GM12878 (cell line): ENCODE results near the gene WNT9B. TPM values are rescaled to one million over a fixed set of nuclear protein-coding genes. Genes with fewer than 3 reads are reported as not detected.

ENCODE experiments used
- polyA plus RNA-seq, 11 experiments: library from polyadenylated mRNA; depleted of rRNA in 4 of 11; unstranded in 6 of 11; stranded (reverse) in 5 of 11; fragments of >200 nt; fragmentation: Nextera tagmentation in 4 of 11; fragmentation: Illumina TruSeq in 1 of 11; extraction: Ambion mirVana in 4 of 11; extraction: Trizol in 1 of 11; gene quantifications; 1 replicate in 1 of 11; 2 replicates in 10 of 11; pipeline versions ENCODE4 v1.2.1 to v1.2.3, GENCODE V29; 2011 to 2016; ENCODE audit warnings: inconsistent platforms in 2 of 11, missing spikeins in 2 of 11, low read depth in 1 of 11
- small RNA-seq: library from RNA; depleted of rRNA; stranded (forward); fragments of <200 nt; gene quantifications from one replicate; pipeline ENCODE3, GENCODE V24; 2014
- total RNA-seq, 4 experiments: library from RNA; depleted of rRNA in 3 of 4; stranded (reverse); fragments of >200 nt in 3 of 4; fragmentation: Illumina TruSeq in 1 of 4; extraction: Trizol in 1 of 4; gene quantifications; 2 replicates each; pipeline versions ENCODE4 v1.2.1 to v1.2.3, GENCODE V29; 2013 to 2021

The WNT9B gene
- total and polyA plus RNA-seq, 10 of the 15 experiments (the other 5 are each of a cell fraction or from before 2014, with no cell fraction given): not detected

Small RNA genes within 50 kb of the gene (small RNA-seq; reads per million reads assigned to genes)
- gene RNU6ATAC3P: not detected

Other genes with a start within 250 kb of the WNT9B start
- gene WNT3, start 32.9 kb upstream of the WNT9B start, total RNA-seq (2014; rRNA removed): not detected in 2 replicates
- gene WNT3, start 32.9 kb upstream of the WNT9B start, total RNA-seq (2014; rRNA removed; fragmentation: Illumina TruSeq; extraction: Trizol): not detected in 2 replicates
- gene WNT3, start 32.9 kb upstream of the WNT9B start, total RNA-seq (2021): not detected in 2 replicates
- gene WNT3, start 32.9 kb upstream of the WNT9B start, polyA plus RNA-seq (2011; rRNA removed): 0.01 TPM in 1 of 2 replicates, not detected in the other
- not detected in 2 replicates for gene WNT3, start 32.9 kb upstream of the WNT9B start, polyA plus RNA-seq (2014; fragmentation: Illumina TruSeq; extraction: Trizol)
- not detected for gene WNT3, start 32.9 kb upstream of the WNT9B start, polyA plus RNA-seq (2014; fragmentation: Nextera tagmentation; extraction: Ambion mirVana)
- 0.03 TPM in 1 of 2 replicates, not detected in the other for gene WNT3, start 32.9 kb upstream of the WNT9B start, polyA plus RNA-seq (2014; rRNA removed)
- gene WNT3, start 32.9 kb upstream of the WNT9B start, polyA plus RNA-seq (2016; fragmentation: Nextera tagmentation; extraction: Ambion mirVana): not detected
- 31.2 and 35.3 TPM in 2 replicates for gene GOSR2, start 71.6 kb downstream of the WNT9B start, total RNA-seq (2014; rRNA removed)
- gene GOSR2, start 71.6 kb downstream of the WNT9B start, total RNA-seq (2014; rRNA removed; fragmentation: Illumina TruSeq; extraction: Trizol): 28.7 and 30.1 TPM in 2 replicates
- gene GOSR2, start 71.6 kb downstream of the WNT9B start, total RNA-seq (2021): 41.4 and 43.4 TPM in 2 replicates
- 51.8 and 60.4 TPM in 2 replicates for gene GOSR2, start 71.6 kb downstream of the WNT9B start, polyA plus RNA-seq (2011; rRNA removed)
- 34.9 and 35.7 TPM in 2 replicates for gene GOSR2, start 71.6 kb downstream of the WNT9B start, polyA plus RNA-seq (2014; fragmentation: Illumina TruSeq; extraction: Trizol)
- gene GOSR2, start 71.6 kb downstream of the WNT9B start, polyA plus RNA-seq (2014; fragmentation: Nextera tagmentation; extraction: Ambion mirVana): 10 to 100 TPM; 49.2 to 59.1 TPM
- gene GOSR2, start 71.6 kb downstream of the WNT9B start, polyA plus RNA-seq (2014; rRNA removed): 35.4 and 44.8 TPM in 2 replicates
- 10 to 100 TPM; 59.7 to 64.5 TPM for gene GOSR2, start 71.6 kb downstream of the WNT9B start, polyA plus RNA-seq (2016; fragmentation: Nextera tagmentation; extraction: Ambion mirVana)
- gene RPRML, start 127.7 kb downstream of the WNT9B start, total RNA-seq (2014; rRNA removed): not detected in 2 replicates
- not detected in 2 replicates for gene RPRML, start 127.7 kb downstream of the WNT9B start, total RNA-seq (2014; rRNA removed; fragmentation: Illumina TruSeq; extraction: Trizol)
- not detected in 2 replicates for gene RPRML, start 127.7 kb downstream of the WNT9B start, total RNA-seq (2021)
- not detected in 2 replicates for gene RPRML, start 127.7 kb downstream of the WNT9B start, polyA plus RNA-seq (2011; rRNA removed)
- not detected in 2 replicates for gene RPRML, start 127.7 kb downstream of the WNT9B start, polyA plus RNA-seq (2014; fragmentation: Illumina TruSeq; extraction: Trizol)
- not detected for gene RPRML, start 127.7 kb downstream of the WNT9B start, polyA plus RNA-seq (2014; fragmentation: Nextera tagmentation; extraction: Ambion mirVana)
- gene RPRML, start 127.7 kb downstream of the WNT9B start, polyA plus RNA-seq (2014; rRNA removed): not detected in 2 replicates
- not detected for gene RPRML, start 127.7 kb downstream of the WNT9B start, polyA plus RNA-seq (2016; fragmentation: Nextera tagmentation; extraction: Ambion mirVana)